H1 (cell line): ENCODE results near the gene SPECC1. TPM values are rescaled to one million over a fixed set of nuclear protein-coding genes. Genes with fewer than 3 reads are reported as not detected.

Experiments used
- CTCF ChIA-PET: fragments of 300-600 bp; sonication (Branson Sonifier 250); formaldehyde crosslinking; loops from one replicate; lab custom pipeline; 2021; ENCODE audit not compliant: partially characterized antibody; lab: Charles Lee
- POLR2A ChIA-PET: fragments of 300-600 bp; sonication (Branson Sonifier 250); formaldehyde crosslinking; loops from one replicate; lab custom pipeline; 2021; ENCODE audit warnings: inconsistent platforms; ENCODE audit not compliant: partially characterized antibody; lab: Charles Lee
- DNase-seq, 2 experiments: peaks; one replicate each; pipeline versions ENCODE4 v3.0.0 to v3.0.0-alpha.2; 2010 to 2022; ENCODE audit warnings: low spot score in 2 of 2, low read depth in 1 of 2, mixed read lengths in 1 of 2
- FAIRE-seq: peaks from 2 replicates; lab custom pipeline; 2011; peaks lifted over from hg19 to GRCh38; lab: Jason Lieb, UNC
- H2AFZ ChIP-seq: 2 replicates; pipeline ENCODE4 v1.8.1; 2012; ENCODE audit warnings: low read length, inconsistent platforms
- H2AK5ac ChIP-seq: 2 replicates; pipeline ENCODE4 v1.6.1; 2013; ENCODE audit warnings: low read depth, low read length
- H2BK120ac ChIP-seq: replicated peaks from 2 replicates; pipeline ENCODE3; 2013; ENCODE audit warnings: low read depth, low read length, inconsistent platforms
- H2BK12ac ChIP-seq: 2 replicates; pipeline ENCODE4 v1.6.1; 2013; ENCODE audit warnings: low read depth, low read length
- H2BK15ac ChIP-seq: 2 replicates; pipeline ENCODE4 v1.6.1; 2013; ENCODE audit warnings: low read length
- H2BK20ac ChIP-seq: 2 replicates; pipeline ENCODE4 v1.6.1; 2013; ENCODE audit warnings: low read length
- H2BK5ac ChIP-seq: 2 replicates; pipeline ENCODE4 v1.6.1; 2013; ENCODE audit warnings: low read depth, low read length
- H3K14ac ChIP-seq: 2 replicates; pipeline ENCODE4 v1.6.1; 2013; ENCODE audit warnings: inconsistent platforms; ENCODE audit not compliant: insufficient read length
- H3K18ac ChIP-seq: 2 replicates; pipeline ENCODE4 v1.6.1; 2013; ENCODE audit warnings: low read length; ENCODE audit errors: extremely low read depth
- H3K23ac ChIP-seq: 2 replicates; pipeline ENCODE4 v1.6.1; 2013; ENCODE audit warnings: inconsistent platforms; ENCODE audit not compliant: insufficient read length
- H3K23me2 ChIP-seq: 2 replicates; pipeline ENCODE4 v1.6.1; 2013; ENCODE audit warnings: low read depth, low read length
- H3K27ac ChIP-seq: 2 replicates; pipeline ENCODE4 v1.6.1; 2011; ENCODE audit warnings: low read depth, low read length, inconsistent platforms
- H3K27me3 ChIP-seq, 4 experiments: replicated peaks in 1 of 4; 1 replicate in 1 of 4; 2 replicates in 3 of 4; pipeline versions ENCODE4 v1.6.1 to v1.8.1; 2011 to 2013; ENCODE audit warnings: low read length in 3 of 4, mild to moderate bottlenecking in 3 of 4, inconsistent platforms in 2 of 4, mixed read lengths in 2 of 4, moderate library complexity in 1 of 4; ENCODE audit not compliant: control insufficient read depth in 3 of 4, insufficient read depth in 3 of 4; ENCODE audit errors: extremely low read depth in 1 of 4
- H3K36me3 ChIP-seq, 4 experiments: 2 replicates each; pipeline versions ENCODE4 v1.6.1 to v1.8.1; 2011 to 2013; ENCODE audit warnings: mild to moderate bottlenecking in 4 of 4, low read length in 3 of 4, moderate library complexity in 2 of 4, control low read depth in 1 of 4, inconsistent platforms in 1 of 4; ENCODE audit not compliant: insufficient read depth in 4 of 4, control insufficient read depth in 2 of 4
- H3K4ac ChIP-seq: replicated peaks from 2 replicates; pipeline ENCODE3; 2013; ENCODE audit warnings: low read length, low read depth, mixed read lengths, inconsistent platforms; ENCODE audit not compliant: insufficient read length
- H3K4me1 ChIP-seq, 4 experiments: replicated peaks in 1 of 4; 1 replicate in 1 of 4; 2 replicates in 3 of 4; pipeline versions ENCODE4 v1.6.1 to v1.8.1; 2011 to 2013; ENCODE audit warnings: low read length in 3 of 4, inconsistent platforms in 2 of 4, mixed read lengths in 1 of 4; ENCODE audit not compliant: insufficient read depth in 4 of 4, control insufficient read depth in 3 of 4
- H3K4me2 ChIP-seq, 2 experiments: 2 replicates each; pipeline versions ENCODE4 v1.6.1 to v1.8.1; 2011 to 2013; ENCODE audit warnings: low read depth in 2 of 2, low read length in 2 of 2, control low read depth in 1 of 2, inconsistent platforms in 1 of 2, mild to moderate bottlenecking in 1 of 2; ENCODE audit not compliant: insufficient read depth in 1 of 2
- H3K4me3 ChIP-seq, 4 experiments: fragments of 200-600, 300-600 bp in 1 of 4; sonication (generic), shearing (Covaris generic), sonication (Bioruptor Twin) in 1 of 4; 2 replicates each; pipeline versions ENCODE4 v1.5.1 to v1.8.1; 2011 to 2016; ENCODE audit warnings: low read length in 4 of 4, low read depth in 3 of 4, control low read depth in 2 of 4, inconsistent platforms in 2 of 4, mild to moderate bottlenecking in 2 of 4, mixed read lengths in 1 of 4, moderate library complexity in 1 of 4; ENCODE audit not compliant: insufficient read depth in 2 of 4; ENCODE audit errors: extremely low read depth in 1 of 4
- H3K56ac ChIP-seq: replicated peaks from 2 replicates; pipeline ENCODE3; 2013; ENCODE audit warnings: low read depth, mild to moderate bottlenecking, mixed read lengths, low read length, inconsistent platforms; ENCODE audit not compliant: insufficient read length
- H3K79me1 ChIP-seq: 2 replicates; pipeline ENCODE4 v1.6.1; 2013; ENCODE audit warnings: low read depth, low read length, control low read depth
- H3K79me2 ChIP-seq, 2 experiments: 2 replicates each; pipeline versions ENCODE4 v1.6.1 to v1.8.1; 2012 to 2013; ENCODE audit warnings: low read length in 2 of 2, mild to moderate bottlenecking in 2 of 2, inconsistent platforms in 1 of 2; ENCODE audit not compliant: insufficient read depth in 2 of 2, control insufficient read depth in 1 of 2
- H3K9ac ChIP-seq, 4 experiments: replicated peaks in 1 of 4; 1 replicate in 1 of 4; 2 replicates in 3 of 4; pipeline versions ENCODE4 v1.6.1 to v1.8.1; 2011 to 2013; ENCODE audit warnings: low read depth in 3 of 4, low read length in 3 of 4, control low read depth in 2 of 4, mild to moderate bottlenecking in 2 of 4, moderate library complexity in 2 of 4, inconsistent platforms in 1 of 4; ENCODE audit errors: extremely low read depth in 1 of 4
- H3K9me3 ChIP-seq, 2 experiments: 2 replicates each; pipeline versions ENCODE4 v1.6.1 to v1.8.1; 2012 to 2013; ENCODE audit warnings: mild to moderate bottlenecking in 2 of 2, moderate library complexity in 2 of 2, control low read depth in 1 of 2, inconsistent platforms in 1 of 2, low read depth in 1 of 2, low read length in 1 of 2, mixed read lengths in 1 of 2; ENCODE audit not compliant: insufficient read depth in 2 of 2
- H4K20me1 ChIP-seq, 2 experiments: replicated peaks in 1 of 2; 2 replicates each; pipeline versions ENCODE3 to v1.8.1; 2011 to 2013; ENCODE audit warnings: inconsistent platforms in 2 of 2, low read length in 2 of 2, mild to moderate bottlenecking in 1 of 2; ENCODE audit not compliant: insufficient read depth in 2 of 2, control insufficient read depth in 1 of 2
- H4K5ac ChIP-seq: 2 replicates; pipeline ENCODE4 v1.6.1; 2013; ENCODE audit warnings: low read length, low read depth, mixed read lengths, inconsistent platforms; ENCODE audit not compliant: insufficient read length
- H4K8ac ChIP-seq: 2 replicates; pipeline ENCODE4 v1.8.0; 2013; ENCODE audit warnings: mild to moderate bottlenecking, moderate library complexity, low read length, inconsistent platforms; ENCODE audit not compliant: insufficient read depth; ENCODE audit errors: extremely low read depth
- H4K91ac ChIP-seq: replicated peaks from 2 replicates; pipeline ENCODE3; 2013; ENCODE audit warnings: low read length, mixed read lengths, inconsistent platforms; ENCODE audit not compliant: insufficient read length
- EP300 ChIP-seq, 2 experiments: IDR thresholded peaks; 1 replicate in 1 of 2; 2 replicates in 1 of 2; pipeline ENCODE4 v1.6.1; 2011 to 2012; ENCODE audit warnings: low read depth in 2 of 2, low read length in 2 of 2, mild to moderate bottlenecking in 2 of 2, borderline replicate concordance in 1 of 2, inconsistent platforms in 1 of 2, moderate library complexity in 1 of 2
- MAFK ChIP-seq: IDR thresholded peaks from 2 replicates; pipeline ENCODE4 v1.6.1; 2012; ENCODE audit warnings: low read depth, mild to moderate bottlenecking, improper control_type of control experiment, low read length
- WGBS, 2 experiments: shearing (Covaris generic) in 1 of 2; methylation state at CpG; one replicate each; pipeline versions ENCODE4 v1.1.6 to v1.1.7; 2013 to 2015; ENCODE audit warnings: low lambda C conversion rate in 2 of 2, mixed read lengths in 2 of 2, inconsistent platforms in 1 of 2, low coverage in 1 of 2, missing lambda C conversion rate in 1 of 2; ENCODE audit not compliant: insufficient replicate concordance in 2 of 2, insufficient coverage in 1 of 2, insufficient read length in 1 of 2; ENCODE audit errors: extremely low coverage in 1 of 2, missing lambda C conversion rate in 1 of 2; 5-methylcytosine and 5-hydroxymethylcytosine counted together
- polyA plus RNA-seq, 7 experiments: library from polyadenylated mRNA; depleted of rRNA in 3 of 7; stranded (reverse) in 5 of 7; unstranded in 2 of 7; fragments of >200 nt in 5 of 7; fragments of 200-250 nt in 2 of 7; gene quantifications; 1 replicate in 5 of 7; 2 replicates in 1 of 7; 4 replicates in 1 of 7; pipeline versions ENCODE4 v1.2.1 to v1.2.3, GENCODE V29; 2011 to 2013; ENCODE audit warnings: missing spikeins in 2 of 7, mixed read lengths in 2 of 7
- total RNA-seq: library from RNA; stranded (reverse); fragmentation: NEBNext Ultra II Directional; extraction: Animal tissue kit (Norgen Biotek cat#: 25700); gene quantifications from 2 replicates; pipeline ENCODE4 v1.2.1, GENCODE V29; 2021

SPECC1 gene
- total and polyA plus RNA-seq, 2 of the 8 experiments (the other 6 are each of a cell fraction or from before 2014, with no cell fraction given) = 35.8 to 87.9 TPM

GRCh38 chr17:20103454-20104446 is 94.6 kb downstream of the SPECC1 start:
- Histone ChIP-seq H4K20me1 (no peaks in the 10 kb centered on the region), H3K4me3 (no peak overlapping the region), H3K4ac (no peak overlapping the region), H3K23me2 (no peaks in the 10 kb centered on the region), H3K4me2 (no peak overlapping the region), H3K36me3 (no peaks in the 10 kb centered on the region), H3K79me1 (no peaks in the 10 kb centered on the region), H3K27ac (no peak overlapping the region), H4K5ac (no peak overlapping the region), H3K9me3 (no peaks in the 10 kb centered on the region), H3K23ac (no peak overlapping the region), H3K9ac (no peak overlapping the region; a peak in 1 of 7 replicates), H2BK20ac (no peak overlapping the region; the same call in 1 of the 2 replicates), H4K8ac (no peak overlapping the region), H3K27me3 (no peaks in the 10 kb centered on the region), H4K91ac (peak overlapping the region; percentile 1), H3K79me2 (no peaks in the 10 kb centered on the region), H2BK15ac (no peak overlapping the region; the same call in 1 of the 2 replicates), H3K18ac (no peak overlapping the region), H3K4me1 (peaks cover 0 to 4% (median 0%) of the 10 kb centered on the region in 4 experiments; a peak in 2 of 7 replicates), H3K56ac (no peak overlapping the region), H2AFZ (no peak overlapping the region), H2AK5ac (no peak overlapping the region), H2BK12ac (no peak overlapping the region), H3K14ac (no peak overlapping the region), H2BK120ac (no peak overlapping the region), H2BK5ac (no peak overlapping the region)
- no peak for FAIRE-seq
- ChIA-PET POLR2A (interaction anchor here (3.5 kb wide), 1 partner anchor 126 kb away, joined by 11 read pairs; the partner anchor contains the start of gene AKAP10), CTCF (interaction anchor here (0.6 to 2.8 kb wide), 5 partner anchors 11 to 111 kb away, joined by 3 to 11 read pairs (median 7); no protein-coding TSS in a partner anchor)
- WGBS, 2 experiments = 84% methylated on average over 11 of the region's 12 CpGs; no CpG with 5 or more reads in 1 of the 2 experiments
- DNase-seq = no peak
- TF ChIP-seq MAFK (no peak), EP300 (IDR thresholded peaks at IDR 0.05; ENCODE audit: borderline replicate concordance in 1 of 2, low read depth in 2 of 2, low read length in 2 of 2) (no peak)
